Endothelial cell of umbilical vein (primary cell): ENCODE measurements around the gene TSEN15. TPM values are rescaled to one million over a fixed set of nuclear protein-coding genes. Genes with fewer than 3 reads are reported as not detected.

Experiments used
- Bru-seq: library from RNA; stranded (reverse); fragments of 400-500 nt; gene quantifications from one replicate; lab custom pipeline; 2021; lab: Mats Ljungman, UMichigan
- BruChase-seq, 2 experiments: library from RNA; stranded (reverse); fragments of 400-500 nt; gene quantifications; one replicate each; lab custom pipeline; 2021; lab: Mats Ljungman, UMichigan
- BruUV-seq: library from RNA; stranded (reverse); fragments of 400-500 nt; replicated peaks from 2 replicates; lab custom pipeline; 2021; lab: Mats Ljungman, UMichigan
- CTCF ChIA-PET: fragments of 300-600, 350-600 bp; sonication (Branson Sonifier 250); formaldehyde crosslinking; loops from one replicate; lab custom pipeline; 2021; ENCODE audit warnings: antibody characterized with exemption, inconsistent platforms; lab: Charles Lee
- POLR2A ChIA-PET: fragments of 300-600, 350-600 bp; sonication (Branson Sonifier 250); formaldehyde crosslinking; loops from one replicate; lab custom pipeline; 2021; ENCODE audit warnings: antibody characterized with exemption, inconsistent platforms; lab: Charles Lee
- DNase-seq: peaks from one replicate; pipeline ENCODE4 v3.0.0-alpha.2; 2011; ENCODE audit warnings: low read depth, low spot score
- FAIRE-seq: peaks from 2 replicates; lab custom pipeline; 2011; peaks lifted over from hg19 to GRCh38; lab: Jason Lieb, UNC
- H2AFZ ChIP-seq: 2 replicates; pipeline ENCODE4 v1.6.0; 2012; ENCODE audit warnings: low read depth, low read length, control low read depth, inconsistent platforms
- H3K27ac ChIP-seq: 2 replicates; pipeline ENCODE4 v1.5.1; 2011; ENCODE audit warnings: low read depth, mild to moderate bottlenecking, control low read depth, low read length, moderate library complexity; ENCODE audit not compliant: insufficient read depth
- H3K27me3 ChIP-seq, 2 experiments: 2 replicates each; pipeline versions ENCODE4 v1.6.0 to v1.6.1; 2011; ENCODE audit warnings: low read length in 2 of 2, mixed read lengths in 1 of 2; ENCODE audit not compliant: control insufficient read depth in 2 of 2, insufficient read depth in 2 of 2
- H3K36me3 ChIP-seq, 2 experiments: 2 replicates in 1 of 2; 3 replicates in 1 of 2; pipeline ENCODE4 v1.5.1; 2011; ENCODE audit warnings: low read length in 2 of 2, mild to moderate bottlenecking in 1 of 2, moderate library complexity in 1 of 2; ENCODE audit not compliant: control insufficient read depth in 2 of 2, insufficient read depth in 2 of 2; ENCODE audit errors: extremely low read depth in 1 of 2
- H3K4me1 ChIP-seq: 3 replicates; pipeline ENCODE4 v1.5.1; 2011; ENCODE audit warnings: mild to moderate bottlenecking, low read length; ENCODE audit not compliant: control insufficient read depth, insufficient read depth; ENCODE audit errors: extremely low read depth
- H3K4me2 ChIP-seq: 2 replicates; pipeline ENCODE4 v1.6.1; 2011; ENCODE audit warnings: low read length, control low read depth, mixed read lengths; ENCODE audit not compliant: insufficient read depth
- H3K4me3 ChIP-seq, 3 experiments: fragments of 200-600 bp in 1 of 3; sonication (generic), shearing (Covaris generic) in 1 of 3; replicated peaks in 1 of 3; 2 replicates each; pipeline ENCODE4 v1.5.1; 2011 to 2016; ENCODE audit warnings: control low read depth in 3 of 3, low read length in 3 of 3, mild to moderate bottlenecking in 2 of 3, inconsistent platforms in 1 of 3, low read depth in 1 of 3, moderate library complexity in 1 of 3; ENCODE audit not compliant: insufficient read depth in 1 of 3
- H3K79me2 ChIP-seq: 2 replicates; pipeline ENCODE4 v1.6.0; 2012; ENCODE audit warnings: low read length, inconsistent platforms; ENCODE audit not compliant: control insufficient read depth, insufficient read depth
- H3K9ac ChIP-seq: replicated peaks from 2 replicates; pipeline ENCODE3; 2011; ENCODE audit warnings: low read length, control low read depth; ENCODE audit not compliant: insufficient read depth; ENCODE audit errors: extremely low read depth
- H3K9me1 ChIP-seq: replicated peaks from 3 replicates; pipeline ENCODE4 v1.6.0; 2011; ENCODE audit warnings: mild to moderate bottlenecking, low read length; ENCODE audit not compliant: control insufficient read depth, insufficient read depth; ENCODE audit errors: extremely low read depth
- H3K9me3 ChIP-seq: replicated peaks from 2 replicates; pipeline ENCODE4 v1.5.1; 2012; ENCODE audit warnings: low read length, inconsistent platforms; ENCODE audit not compliant: control insufficient read depth, insufficient read depth
- H4K20me1 ChIP-seq: replicated peaks from 2 replicates; pipeline ENCODE3; 2011; ENCODE audit warnings: mild to moderate bottlenecking, low read length; ENCODE audit not compliant: control insufficient read depth, insufficient read depth; ENCODE audit errors: extremely low read depth
- CTCF ChIP-seq, 2 donors: IDR thresholded peaks; 1 replicate in 1 of 2; 2 replicates in 1 of 2; pipeline ENCODE4 v1.5.1; 2011; ENCODE audit warnings: low read length in 2 of 2, mild to moderate bottlenecking in 2 of 2, moderate library complexity in 2 of 2, control low read depth in 1 of 2, inconsistent platforms in 1 of 2, low read depth in 1 of 2; ENCODE audit not compliant: insufficient read depth in 1 of 2; ENCODE audit errors: extremely low read depth in 1 of 2
- MAX ChIP-seq: IDR thresholded peaks from 2 replicates; pipeline ENCODE4 v1.6.1; 2011; ENCODE audit not compliant: insufficient read depth, insufficient read length
- POLR2A ChIP-seq: IDR thresholded peaks from 2 replicates; pipeline ENCODE4 v1.6.1; 2012; ENCODE audit warnings: low read depth, mild to moderate bottlenecking, control low read depth, low read length
- POLR2AphosphoS5 ChIP-seq: IDR thresholded peaks from 2 replicates; pipeline ENCODE4 v1.6.1; 2012; ENCODE audit warnings: low read depth, mild to moderate bottlenecking, control low read depth, low read length, moderate library complexity; ENCODE audit not compliant: insufficient read depth
- dilution Hi-C: fragments of 300-500 bp; cut with MboI; formaldehyde crosslinking; loops from one replicate; pipeline ENCODE4 v1.15.0; 2019; ENCODE audit warnings: low sequenced_read_pairs; ENCODE audit not compliant: extremely low pct_ligation_motif_present
- intact Hi-C: fragments of 100-400 bp; cut with micrococcal nuclease; formaldehyde crosslinking; loops from one replicate; pipeline ENCODE4 v1.10.0; 2022
- long read RNA-seq: library from polyadenylated mRNA; stranded (forward); transcript quantifications from one replicate; pipeline ENCODE4 v2.0.0, GENCODE V29; 2021
- polyA minus RNA-seq, 3 experiments: library from RNA; depleted of rRNA, polyadenylated mRNA; stranded (reverse); fragments of >200 nt; gene quantifications; 1 replicate in 1 of 3; 2 replicates in 2 of 3; pipeline ENCODE4 v1.2.3, GENCODE V29; 2011
- polyA plus RNA-seq, 4 experiments: library from polyadenylated mRNA; depleted of rRNA in 3 of 4; stranded (reverse) in 3 of 4; unstranded in 1 of 4; fragments of >200 nt; gene quantifications; 2 replicates each; pipeline versions ENCODE4 v1.2.1 to v1.2.3, GENCODE V29; 2011 to 2012; ENCODE audit warnings: missing spikeins in 1 of 4
- total RNA-seq: library from RNA; stranded (reverse); gene quantifications from 2 replicates; pipeline ENCODE4 v1.2.3, GENCODE V29; 2021

Gene TSEN15
- total RNA-seq (25.8 and 26.4 TPM in 2 replicates), polyA plus RNA-seq (15.8 and 20.6 TPM in 2 replicates), polyA minus RNA-seq (28.2 and 37.4 TPM in 2 replicates), Bru-seq, nascent RNA (percentile 73 among the genes with signal in this experiment), BruChase-seq, experiment 1, labeled RNA remaining after a 6-hour chase (percentile 55 among the genes with signal in this experiment), BruChase-seq, experiment 2, labeled RNA remaining after a 2-hour chase (percentile 67 among the genes with signal in this experiment)
- polyA plus RNA-seq (2011; cell fraction: cytosol; rRNA removed) = 19.9 and 23.0 TPM in 2 replicates
- 20.1 and 22.4 TPM in 2 replicates for polyA plus RNA-seq (2011; cell fraction: nucleus; rRNA removed)
- 13.7 and 19.6 TPM in 2 replicates for polyA plus RNA-seq (2012)
- 27.5 TPM for polyA minus RNA-seq (2011; cell fraction: cytosol; rRNA and poly(A)+ RNA removed)
- polyA minus RNA-seq (2011; cell fraction: nucleus; rRNA and poly(A)+ RNA removed) = 28.8 and 38.9 TPM in 2 replicates
- long read RNA-seq, transcript TSEN15-201 (5 exons, 1,967 nt) = minor isoform, 5 of 146 reads
- long read RNA-seq, transcript TSEN15-208 (4 exons, 2,219 nt) = minor isoform, 31 of 146 reads
- long read RNA-seq, transcript TSEN15-203 (4 exons, 1,844 nt) = minor isoform, 15 of 146 reads
- long read RNA-seq, transcript TSEN15-216 (5 exons, 1,986 nt) = major isoform, 80 of 146 reads
- long read RNA-seq, partial matches to known transcripts = 1 of 146 reads
- long read RNA-seq, other reads (novel, unspliced or antisense) = 5 of 146 reads

GRCh38 chr1:184051485-184052193, at the start of gene TSEN15:
Gene TSEN15, plus strand, starts transcription at chr1:184051730. Its CDS starts 26 bp downstream, at chr1:184051756.
- no peaks in the 10 kb centered on the region for H3K9me1 ChIP-seq
- TSS peak; percentile 47 for BruUV-seq
- H3K4me3 ChIP-seq = peak within 1 kb of the TSS; percentile 85 to 89 (median 85)
- peak within 1 kb of the TSS; percentile 70 for H3K9ac ChIP-seq
- DNase-seq = peak; percentile 75
- TF ChIP-seq MAX (no peak), POLR2A (peak; percentile 79), POLR2AphosphoS5 (peak; percentile 89), CTCF (IDR thresholded peaks at IDR 0.05; ENCODE audit: extremely low read depth in 1 of 2, insufficient read depth in 1 of 2, low read depth in 1 of 2, low read length in 2 of 2) (no peak)
- no peaks in the 10 kb centered on the region for H3K9me3 ChIP-seq
- dilution Hi-C loops (no loop called here), intact Hi-C loops (loop anchor here (1.0 to 5.0 kb wide), 7 partner anchors 14 to 770 kb away; partner anchors contain the start of genes ARPC5, COLGALT2 and SMG7)
- ChIA-PET CTCF (interaction anchor here (0.6 to 1.8 kb wide), 9 partner anchors 12 to 640 kb away, joined by 3 to 11 read pairs (median 4); no protein-coding TSS in a partner anchor), POLR2A (interaction anchor here (0.5 kb wide), 1 partner anchor 557 kb away, joined by 4 read pairs; no protein-coding TSS in a partner anchor)
- peak within 1 kb of the TSS; percentile 94 for H3K4me2 ChIP-seq
- peak within 1 kb of the TSS; percentile 54 for H3K27ac ChIP-seq
- peaks cover 7 to 17% of the 10 kb centered on the region in 2 experiments for H3K27me3 ChIP-seq
- peaks cover 3 to 5% of the 10 kb centered on the region in 2 experiments for H3K36me3 ChIP-seq
- peak within 1 kb of the TSS; percentile 77 for H2AFZ ChIP-seq
- peaks cover 11% of the 10 kb centered on the region for H3K4me1 ChIP-seq
- peaks cover 16% of the 10 kb centered on the region for H3K79me2 ChIP-seq
- peak; percentile 88 for FAIRE-seq
- no peaks in the 10 kb centered on the region for H4K20me1 ChIP-seq
